Renal cortex interstitium (tissue), 3 donors: ENCODE results near the gene NID2. TPM values are rescaled to one million over a fixed set of nuclear protein-coding genes. Genes with fewer than 3 reads are reported as not detected.

ENCODE experiments used
- polyA plus RNA-seq, 3 donors: library from polyadenylated mRNA; unstranded; fragments of 120-200 nt; gene quantifications; one replicate each; pipeline ENCODE4 v1.2.1, GENCODE V29; 2013; ENCODE audit not compliant: insufficient read length in 3 of 3

NID2 gene
- polyA plus RNA-seq, 3 donors, result 92.6 to 122 (median 106) TPM

Other genes with a start within 250 kb of the NID2 start
- 10 to 100 TPM; 62.2 to 74.2 (median 71.0) TPM for gene GNG2, start 208.4 kb downstream of the NID2 start, polyA plus RNA-seq
- gene RTRAF, start 79.5 kb downstream of the NID2 start, polyA plus RNA-seq, result 100 to 1,000 TPM; 235 to 328 (median 306) TPM
- gene PTGDR, start 198.6 kb upstream of the NID2 start, polyA plus RNA-seq, result under 1 TPM; 0.33 to 0.89 (median 0.67) TPM
- 1 to 10 TPM; 6.6 to 7.2 (median 6.8) TPM for gene PTGER2, start 245.3 kb upstream of the NID2 start, polyA plus RNA-seq